ENCODE data around the gene AGAP1.

The AGAP1 gene

GRCh38 chr2:236122236-236122635, 628.4 kb downstream of the AGAP1 start:
- no peak for TF ChIP-seq CTCF (IDR thresholded peaks at IDR 0.05; ENCODE audit: low read depth, low read length)
- no peak for DNase-seq (ENCODE audit: low read depth in 2 of 2)
- H3K4me3 ChIP-seq (replicated peaks in 1 of 2; ENCODE audit: low read depth in 2 of 2, low read length in 2 of 2): no peak overlapping the region

GRCh38 chr2:236123716-236124115, 629.9 kb downstream of the AGAP1 start:
- no peak for TF ChIP-seq CTCF (IDR thresholded peaks at IDR 0.05; ENCODE audit: low read depth, low read length)
- no peak overlapping the region for H3K4me3 ChIP-seq (replicated peaks in 1 of 2; ENCODE audit: low read depth in 2 of 2, low read length in 2 of 2)
- no peak for DNase-seq (ENCODE audit: low read depth in 2 of 2)

GRCh38 chr2:236124182-236124893, 630.5 kb downstream of the AGAP1 start:
- no peak for DNase-seq (ENCODE audit: low read depth in 2 of 2)
- no peak for TF ChIP-seq CTCF (IDR thresholded peaks at IDR 0.05; ENCODE audit: low read depth, low read length)
- no peak overlapping the region for H3K4me3 ChIP-seq (replicated peaks in 1 of 2; ENCODE audit: low read depth in 2 of 2, low read length in 2 of 2)

GRCh38 chr2:236125541-236125940, 631.7 kb downstream of the AGAP1 start:
- TF ChIP-seq CTCF (IDR thresholded peaks at IDR 0.05; ENCODE audit: low read depth, low read length): no peak
- H3K4me3 ChIP-seq (replicated peaks in 1 of 2; ENCODE audit: low read depth in 2 of 2, low read length in 2 of 2): no peak overlapping the region
- no peak for DNase-seq (ENCODE audit: low read depth in 2 of 2)

GRCh38 chr2:236127010-236127409, 633.2 kb downstream of the AGAP1 start:
- no peak for TF ChIP-seq CTCF (IDR thresholded peaks at IDR 0.05; ENCODE audit: low read depth, low read length)
- DNase-seq (ENCODE audit: low read depth in 2 of 2): no peak
- no peak overlapping the region for H3K4me3 ChIP-seq (replicated peaks in 1 of 2; ENCODE audit: low read depth in 2 of 2, low read length in 2 of 2)

GRCh38 chr2:236128321-236128720, 634.5 kb downstream of the AGAP1 start:
- no peak overlapping the region for H3K4me3 ChIP-seq (replicated peaks in 1 of 2; ENCODE audit: low read depth in 2 of 2, low read length in 2 of 2)
- TF ChIP-seq CTCF (IDR thresholded peaks at IDR 0.05; ENCODE audit: low read depth, low read length): no peak
- no peak for DNase-seq (ENCODE audit: low read depth in 2 of 2)

- H3K4me3 ChIP-seq (replicated peaks in 1 of 2; ENCODE audit: low read depth in 2 of 2, low read length in 2 of 2): no peak overlapping the region
- no peak for DNase-seq (ENCODE audit: low read depth in 2 of 2)
- TF ChIP-seq CTCF (IDR thresholded peaks at IDR 0.05; ENCODE audit: low read depth, low read length): no peak
Observed at GRCh38 chr2:236129935-236130334, 636.1 kb downstream of the AGAP1 start.

Data from cardiac fibroblast (primary cell).